HepG2 (cell line): ENCODE data around the gene ZCCHC24. TPM values are rescaled to one million over a fixed set of nuclear protein-coding genes. Genes with fewer than 3 reads are reported as not detected.
A peak's percentile ranks its signal among the peaks of the same experiment; 100 is the strongest.

Experiments used
- ADNP ChIP-seq: sonication (generic); formaldehyde crosslinking; IDR thresholded peaks from 2 replicates; pipeline ENCODE4 v1.4.0; 2020; ENCODE audit warnings: missing genetic modification reagents
- ATF5 ChIP-seq: sonication (generic); formaldehyde crosslinking; IDR thresholded peaks from 2 replicates; pipeline ENCODE4 v1.4.0; 2020; ENCODE audit warnings: mild to moderate bottlenecking, low read depth, missing genetic modification reagents
- ISL2 ChIP-seq: sonication (generic); formaldehyde crosslinking; IDR thresholded peaks from 2 replicates; pipeline ENCODE4 v1.5.0; 2020; ENCODE audit warnings: missing genetic modification reagents
- NR2F1 ChIP-seq, 2 experiments: fragments of 450-650 bp in 1 of 2; formaldehyde crosslinking in 1 of 2; IDR thresholded peaks; 2 replicates each; pipeline versions ENCODE4 v1.5.0 to v1.6.1; 2016 to 2020; ENCODE audit warnings: mild to moderate bottlenecking in 1 of 2, missing compliant biosample characterization in 1 of 2, missing genetic modification reagents in 1 of 2, moderate library complexity in 1 of 2
- NR2F6 ChIP-seq, 2 experiments: IDR thresholded peaks; 2 replicates each; pipeline ENCODE4 v1.6.1; 2016; ENCODE audit warnings: antibody characterized with exemption in 1 of 2, mild to moderate bottlenecking in 1 of 2
- ZBTB10 ChIP-seq: sonication (generic); formaldehyde crosslinking; IDR thresholded peaks from 2 replicates; pipeline ENCODE4 v1.4.0; 2020; ENCODE audit warnings: missing genetic modification reagents, borderline replicate concordance
- ZBTB34 ChIP-seq: sonication (generic); formaldehyde crosslinking; IDR thresholded peaks from 2 replicates; pipeline ENCODE4 v1.8.0; 2022; ENCODE audit warnings: mild to moderate bottlenecking, missing genetic modification reagents
- ZBTB43 ChIP-seq: sonication (generic); formaldehyde crosslinking; conservative IDR thresholded peaks from 2 replicates; pipeline ENCODE4 v1.4.0; 2020; ENCODE audit warnings: missing genetic modification reagents
- ZBTB46 ChIP-seq: sonication (generic); formaldehyde crosslinking; IDR thresholded peaks from 2 replicates; pipeline ENCODE4 v1.4.0; 2020; ENCODE audit warnings: mild to moderate bottlenecking, missing genetic modification reagents, borderline replicate concordance
- ZNF333 ChIP-seq: sonication (generic); formaldehyde crosslinking; IDR thresholded peaks from 2 replicates; pipeline ENCODE4 v1.4.0; 2020; ENCODE audit warnings: mild to moderate bottlenecking, missing genetic modification reagents, borderline replicate concordance
- ZNF335 ChIP-seq: sonication (generic); formaldehyde crosslinking; IDR thresholded peaks from 2 replicates; pipeline ENCODE4 v1.4.0; 2020; ENCODE audit warnings: missing genetic modification reagents
- ZNF362 ChIP-seq: sonication (generic); formaldehyde crosslinking; IDR thresholded peaks from 2 replicates; pipeline ENCODE4 v1.4.0; 2020; ENCODE audit warnings: missing genetic modification reagents, mild to moderate bottlenecking, borderline replicate concordance
- ZNF441 ChIP-seq: sonication (generic); formaldehyde crosslinking; IDR thresholded peaks from 2 replicates; pipeline ENCODE4 v1.7.0; 2021; ENCODE audit warnings: missing genetic modification reagents, borderline replicate concordance
- ZNF546 ChIP-seq: sonication (generic); formaldehyde crosslinking; conservative IDR thresholded peaks from 2 replicates; pipeline ENCODE4 v1.8.1; 2023; ENCODE audit warnings: mild to moderate bottlenecking, missing genetic modification reagents
- ZNF770 ChIP-seq: sonication (generic); formaldehyde crosslinking; IDR thresholded peaks from 2 replicates; pipeline ENCODE4 v1.5.0; 2020; ENCODE audit warnings: mild to moderate bottlenecking, missing genetic modification reagents
- polyA plus RNA-seq, 8 experiments: library from polyadenylated mRNA; depleted of rRNA in 3 of 8; stranded (reverse) in 7 of 8; unstranded in 1 of 8; fragments of >200 nt; fragmentation: Illumina TruSeq in 4 of 8; extraction: Trizol in 4 of 8; gene quantifications; 2 replicates each; pipeline versions ENCODE4 v1.2.1 to v1.2.3, GENCODE V29; 2011 to 2016; ENCODE audit warnings: low read depth in 4 of 8, missing spikeins in 1 of 8, mixed read lengths in 1 of 8; ENCODE audit not compliant: insufficient read depth in 1 of 8
- total RNA-seq, 5 experiments: library from RNA; depleted of rRNA; stranded (reverse); fragments of >200 nt; fragmentation: Illumina TruSeq; extraction: Trizol; gene quantifications; 2 replicates each; pipeline ENCODE4 v1.2.3, GENCODE V29; 2016; ENCODE audit warnings: low read depth in 1 of 5

The ZCCHC24 gene
- total and polyA plus RNA-seq, 2 of the 13 experiments (the other 11 are each of a cell fraction or from before 2014, with no cell fraction given), result 3.1 to 7.9 TPM

- TF ChIP-seq ZBTB43 (CRISPR knock-in tag) (no peak), ZNF441 (no peak), ZNF362 (CRISPR knock-in tag) (no peak), NR2F6 (IDR thresholded peaks at IDR 0.05) (no peak), NR2F6 (CRISPR knock-in tag; IDR thresholded peaks at IDR 0.05) (0 out of 2 replicates have a peak, but pooled peaks have one; percentile 10), ZNF333 (no peak), ZNF546 (CRISPR knock-in tag) (no peak), ZNF335 (CRISPR knock-in tag) (no peak), ISL2 (CRISPR knock-in tag) (no peak), ATF5 (CRISPR knock-in tag) (no peak), ZBTB10 (CRISPR knock-in tag) (no peak), ADNP (CRISPR knock-in tag) (no peak), ZBTB34 (CRISPR knock-in tag) (no peak), NR2F1 (CRISPR knock-in tag; IDR thresholded peaks at IDR 0.05) (no peak), ZNF770 (CRISPR knock-in tag) (no peak), ZBTB46 (no peak)
Observed at GRCh38 chr10:79381804-79382221, 63.6 kb downstream of the ZCCHC24 start (continued).
